ENCODE results near the gene GABRP.
A peak's percentile ranks its signal among the peaks of the same experiment; 100 is the strongest.

GABRP gene

GRCh38 chr5:170860818-170861666, 77.5 kb downstream of the GABRP start:
- no peak for DNase-seq (ENCODE audit: low read depth, low spot score)

DNA sequence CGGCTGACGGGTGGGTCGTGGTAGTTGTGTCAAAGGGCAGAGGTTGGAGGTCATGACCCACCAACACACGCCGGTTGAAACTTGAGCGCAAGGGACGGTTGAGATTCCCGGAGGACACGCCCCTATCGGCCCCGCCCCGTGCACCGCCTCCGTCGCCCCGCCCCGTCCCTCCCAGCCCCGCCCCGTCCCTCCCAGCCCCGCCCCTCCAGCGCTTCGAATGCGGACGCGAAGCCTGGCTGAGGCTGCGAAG, 78.1 kb downstream of the GABRP start:
- no peak for DNase-seq (ENCODE audit: low read depth, low spot score)

GRCh38 chr5:170861917-170862766, 78.6 kb downstream of the GABRP start, which contains the start of gene RANBP17:
TSS of gene RANBP17 (plus strand) at chr5:170862018.
- DNase-seq (ENCODE audit: low read depth, low spot score) = peak; percentile 89

GRCh38 chr5:170863646-170864045, 80.1 kb downstream of the GABRP start:
- no peak for DNase-seq (ENCODE audit: low read depth, low spot score)

All from ELF-1 (cell line).